Breast epithelium (tissue), 4 donors: ENCODE data around the gene EPHA3. TPM values are rescaled to one million over a fixed set of nuclear protein-coding genes. Genes with fewer than 3 reads are reported as not detected.

Source experiments
- DNase-seq, 2 donors: peaks; one replicate each; pipeline ENCODE4 v3.0.0-alpha.2; 2019; ENCODE audit warnings: low spot score in 2 of 2
- H3K27ac ChIP-seq, 2 donors: fragments of 200-600 bp; sonication (generic) in 1 of 2; one replicate each; pipeline ENCODE4 v1.5.1; 2016 to 2019; ENCODE audit warnings: mild to moderate bottlenecking in 1 of 2
- H3K27me3 ChIP-seq, 2 donors: fragments of 200-600 bp; sonication (generic) in 1 of 2; one replicate each; pipeline versions ENCODE4 v1.5.1 to v1.6.0; 2017 to 2019; ENCODE audit warnings: control low read depth in 1 of 2, mild to moderate bottlenecking in 1 of 2
- H3K36me3 ChIP-seq: fragments of 200-600 bp; one replicate; pipeline ENCODE4 v1.5.1; 2019
- H3K4me1 ChIP-seq, 2 donors: fragments of 200-600 bp; sonication (generic); one replicate each; pipeline ENCODE4 v1.5.1; 2016 to 2019; ENCODE audit warnings: control low read depth in 1 of 2
- H3K4me3 ChIP-seq, 3 donors: fragments of 200-600 bp; sonication (generic); 1 replicate in 2 of 3; 2 replicates in 1 of 3; pipeline ENCODE4 v1.5.1; 2016 to 2019; ENCODE audit warnings: mild to moderate bottlenecking in 3 of 3, moderate library complexity in 2 of 3
- H3K9me3 ChIP-seq, 2 donors: fragments of 200-600 bp; sonication (generic) in 1 of 2; one replicate each; pipeline ENCODE4 v1.5.1; 2016 to 2019; ENCODE audit warnings: control low read depth in 1 of 2
- CTCF ChIP-seq, 3 donors: fragments of 450-650 bp; IDR thresholded peaks; one replicate each; pipeline ENCODE4 v1.5.1; 2016 to 2017; ENCODE audit warnings: antibody characterized with exemption in 3 of 3, mild to moderate bottlenecking in 3 of 3, moderate library complexity in 3 of 3
- POLR2A ChIP-seq: fragments of 450-650 bp; IDR thresholded peaks from one replicate; pipeline ENCODE4 v1.6.1; 2016; ENCODE audit warnings: antibody characterized with exemption, mild to moderate bottlenecking, moderate library complexity
- POLR2AphosphoS5 ChIP-seq, 3 donors: sonication (generic); formaldehyde crosslinking; IDR thresholded peaks; one replicate each; pipeline ENCODE4 v1.6.1; 2017; ENCODE audit warnings: antibody characterized with exemption in 3 of 3
- intact Hi-C: fragments of 100-400 bp; cut with DNase I; formaldehyde crosslinking; loops from one replicate; pipeline ENCODE4 v1.15.1; 2023; ENCODE audit warnings: low total_unique reads
- total RNA-seq, 3 donors: library from RNA; depleted of rRNA; stranded (reverse); fragments of >200 nt; gene quantifications; one replicate each; pipeline ENCODE4 v1.1.0, GENCODE V29; 2016

Gene EPHA3
- total RNA-seq, 3 donors from 2014 or later, result 1.0 to 3.9 (median 3.7) TPM

- intact Hi-C loops, result no loop called here
- no peak overlapping the region for H3K4me3 ChIP-seq
- peak in 1 of 2 donors; percentile 21 for DNase-seq
- no peaks in the 10 kb centered on the region for H3K27me3 ChIP-seq
- no peak for TF ChIP-seq CTCF (IDR thresholded peaks at IDR 0.05)
- no peak for TF ChIP-seq POLR2A
- no peak for TF ChIP-seq POLR2AphosphoS5 (IDR thresholded peaks at IDR 0.05)
- no peaks in the 10 kb centered on the region for H3K4me1 ChIP-seq
- no peaks in the 10 kb centered on the region for H3K9me3 ChIP-seq
- no peaks in the 10 kb centered on the region for H3K36me3 ChIP-seq
- no peak overlapping the region for H3K27ac ChIP-seq
These were observed 72.1 kb downstream of the EPHA3 start for GRCh38 chr3:89179355-89180001.

DNA sequence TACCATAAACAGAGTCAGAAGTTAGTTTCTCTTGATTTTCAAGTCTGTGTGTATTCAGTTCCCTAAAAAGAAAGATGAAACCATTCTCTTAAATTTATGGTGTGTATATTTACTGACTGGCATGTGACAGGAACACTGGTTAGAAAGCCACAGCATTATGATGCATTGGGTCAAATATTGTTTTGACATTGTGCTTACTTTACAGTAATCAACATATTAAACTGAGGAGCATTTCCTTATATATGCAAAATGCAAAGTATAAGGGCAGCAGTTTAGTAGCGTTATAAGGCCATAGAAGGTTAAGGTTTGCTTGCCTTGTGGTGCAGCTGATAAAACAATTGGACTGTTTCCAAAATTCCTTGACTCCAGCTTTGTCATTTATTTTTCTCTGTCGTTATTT, 72.9 kb downstream of the EPHA3 start:
- no peak for DNase-seq
- H3K36me3 ChIP-seq, result no peaks in the 10 kb centered on the region
- intact Hi-C loops, result no loop called here
- H3K4me1 ChIP-seq, result no peaks in the 10 kb centered on the region
- no peaks in the 10 kb centered on the region for H3K9me3 ChIP-seq
- H3K27me3 ChIP-seq, result no peaks in the 10 kb centered on the region
- no peak overlapping the region for H3K4me3 ChIP-seq
- no peak overlapping the region for H3K27ac ChIP-seq
- no peak for TF ChIP-seq POLR2AphosphoS5 (IDR thresholded peaks at IDR 0.05)
- no peak for TF ChIP-seq POLR2A
- TF ChIP-seq CTCF (IDR thresholded peaks at IDR 0.05), result no peak

GRCh38 chr3:89182056-89182455, 74.6 kb downstream of the EPHA3 start:
- H3K36me3 ChIP-seq, result no peaks in the 10 kb centered on the region
- no peaks in the 10 kb centered on the region for H3K9me3 ChIP-seq
- no peak for DNase-seq
- no peak overlapping the region for H3K27ac ChIP-seq
- intact Hi-C loops, result no loop called here
- H3K4me1 ChIP-seq, result no peaks in the 10 kb centered on the region
- no peak overlapping the region for H3K4me3 ChIP-seq
- TF ChIP-seq POLR2A, result no peak
- TF ChIP-seq CTCF (IDR thresholded peaks at IDR 0.05), result no peak
- no peak for TF ChIP-seq POLR2AphosphoS5 (IDR thresholded peaks at IDR 0.05)
- no peaks in the 10 kb centered on the region for H3K27me3 ChIP-seq

DNA sequence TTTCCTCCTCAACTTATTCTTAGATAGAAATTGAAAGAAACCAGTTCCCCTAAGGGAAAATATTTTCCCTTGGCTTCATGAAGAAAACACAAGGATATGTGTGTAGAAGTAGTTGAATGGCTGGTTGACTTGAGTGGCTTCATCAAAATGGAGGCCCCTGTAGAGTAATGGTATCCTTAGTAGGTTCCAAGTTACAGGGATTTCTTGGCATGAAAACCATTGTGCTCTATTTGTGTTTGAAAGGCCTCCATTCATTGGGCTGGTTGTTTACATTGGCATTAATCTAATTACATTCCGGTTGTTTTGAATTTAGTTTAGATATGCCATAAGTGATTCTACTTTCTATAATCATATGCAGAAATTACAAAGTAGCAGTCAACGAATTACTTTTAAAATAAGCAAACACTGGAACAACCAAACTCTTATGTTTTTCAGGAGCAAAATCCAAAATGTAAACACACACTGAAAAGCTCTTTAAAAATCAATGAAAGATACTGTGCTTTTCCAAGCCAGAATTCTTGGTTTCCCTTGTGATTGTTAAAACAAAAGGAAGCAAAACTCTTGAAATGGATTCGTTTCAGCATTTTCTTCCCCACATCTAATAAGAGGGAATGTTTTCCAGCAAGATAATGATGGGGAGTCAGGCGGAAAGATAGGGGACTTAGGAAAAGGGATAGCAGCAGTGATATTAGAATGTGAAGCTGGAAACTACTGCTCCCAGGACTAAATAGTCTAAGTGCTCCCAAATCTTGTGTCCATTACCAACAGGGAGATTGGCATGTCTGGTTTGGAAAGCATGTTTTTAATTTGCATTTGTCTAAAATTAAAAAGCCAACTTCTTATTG, 77.0 kb downstream of the EPHA3 start:
- no peaks in the 10 kb centered on the region for H3K9me3 ChIP-seq
- H3K27me3 ChIP-seq, result no peaks in the 10 kb centered on the region
- DNase-seq, result no peak
- TF ChIP-seq POLR2AphosphoS5 (IDR thresholded peaks at IDR 0.05), result no peak
- TF ChIP-seq POLR2A, result no peak
- no peak for TF ChIP-seq CTCF (IDR thresholded peaks at IDR 0.05)
- H3K27ac ChIP-seq, result no peak overlapping the region
- intact Hi-C loops, result no loop called here
- H3K4me1 ChIP-seq, result no peaks in the 10 kb centered on the region
- H3K4me3 ChIP-seq, result no peak overlapping the region
- no peaks in the 10 kb centered on the region for H3K36me3 ChIP-seq

DNA sequence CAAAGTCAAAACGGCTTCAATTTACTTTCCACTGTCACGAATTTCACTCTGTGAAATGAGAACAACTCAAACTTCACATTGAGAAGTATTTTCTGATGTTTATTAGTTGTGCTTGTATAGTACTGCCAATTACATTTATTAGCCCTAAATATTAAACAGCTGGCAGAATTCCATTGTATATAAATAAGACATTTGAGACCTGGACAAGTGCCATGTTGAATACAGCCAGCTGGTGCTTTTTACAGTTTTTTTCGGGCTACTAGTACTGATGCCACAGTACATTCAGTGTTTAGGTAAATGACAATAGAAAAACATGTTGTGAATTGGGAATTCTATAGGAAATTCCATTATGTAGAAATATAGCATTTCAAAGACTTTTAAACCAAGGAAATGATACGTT, 79.0 kb downstream of the EPHA3 start:
- no peak overlapping the region for H3K27ac ChIP-seq
- TF ChIP-seq CTCF (IDR thresholded peaks at IDR 0.05) (no peak), POLR2A (no peak), POLR2AphosphoS5 (IDR thresholded peaks at IDR 0.05) (no peak)
- H3K9me3 ChIP-seq, result no peaks in the 10 kb centered on the region
- H3K4me1 ChIP-seq, result no peaks in the 10 kb centered on the region
- no peaks in the 10 kb centered on the region for H3K36me3 ChIP-seq
- no peaks in the 10 kb centered on the region for H3K27me3 ChIP-seq
- no peak for DNase-seq
- H3K4me3 ChIP-seq, result no peak overlapping the region
- intact Hi-C loops, result no loop called here
